Hematopoietic multipotent progenitor cell treated with erythropoietin and hydrocortisone succinate and interleukin-3 and kit ligand, for 17 days (in vitro differentiated cells): ENCODE data around the gene ATE1.
"Not testable (repeated sequence)": the region's sequence is repeated elsewhere in the genome, so short reads cannot be mapped to it uniquely, and the experiment has no call there.

ENCODE experiments used
- DNase-seq: peaks from one replicate; pipeline ENCODE4 v3.0.0-alpha.2; 2015; ENCODE audit warnings: low spot score

The ATE1 gene

GRCh38 chr10:121787169-121787568 lies 140.7 kb downstream of the ATE1 start:
- no peak for DNase-seq

GRCh38 chr10:121783782-121784372 lies 144.0 kb downstream of the ATE1 start:
- no peak for DNase-seq

DNA sequence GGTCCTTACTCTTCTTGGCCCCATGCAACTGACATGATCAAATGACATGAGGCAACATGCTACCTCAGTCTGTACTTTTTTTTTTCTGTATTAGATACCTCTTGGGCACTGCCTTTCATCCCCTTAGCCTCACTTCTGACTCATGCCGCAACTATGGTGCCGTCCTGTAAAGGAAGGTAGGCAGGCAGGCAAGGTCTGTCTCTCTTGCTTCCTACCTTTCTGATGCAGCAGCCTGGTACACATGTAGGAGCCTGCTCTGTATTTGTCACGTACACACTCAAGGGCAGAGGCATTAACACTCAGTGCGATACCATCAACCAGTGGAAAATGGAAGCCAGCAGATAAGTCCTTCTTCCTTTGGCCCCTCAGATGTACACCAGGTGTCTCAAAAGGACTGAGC lies 146.7 kb downstream of the ATE1 start:
- no peak for DNase-seq

DNA sequence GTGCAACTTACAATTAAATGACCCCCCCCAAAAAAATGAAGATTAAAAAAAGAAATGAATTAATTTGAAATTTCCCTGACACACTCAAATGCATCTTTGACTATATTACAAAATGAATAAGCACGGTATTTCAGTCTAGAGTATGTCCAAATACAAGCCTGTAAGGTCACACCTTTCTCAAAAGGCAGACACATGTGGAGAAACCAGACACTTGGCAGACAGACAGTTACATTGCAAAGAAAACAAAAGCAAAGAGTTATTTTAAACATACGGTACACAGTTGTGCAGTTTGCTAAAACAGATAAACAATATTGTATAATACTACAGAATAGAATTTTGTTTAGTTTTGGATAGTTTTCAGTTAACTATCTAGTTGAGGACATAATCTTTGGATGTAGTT lies 153.0 kb downstream of the ATE1 start:
- no peak for DNase-seq

DNA sequence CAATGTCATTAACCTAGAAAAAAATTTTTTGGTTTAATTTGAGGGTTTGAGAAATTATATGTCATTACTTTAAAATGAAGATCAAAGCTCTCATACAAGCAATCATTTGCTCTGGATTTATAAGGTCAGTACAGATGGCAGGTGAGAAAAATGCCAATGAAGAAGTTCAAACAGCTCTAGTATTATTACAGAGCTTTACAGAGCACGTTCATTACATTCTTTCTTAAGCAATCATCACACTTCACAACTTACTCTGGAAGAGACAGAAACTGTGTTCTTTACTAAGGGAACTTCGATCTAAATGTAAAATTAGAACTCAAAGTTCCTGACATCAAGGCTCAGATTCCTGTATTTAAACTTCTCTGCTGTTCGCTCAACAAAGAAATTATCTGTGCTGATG lies 153.4 kb downstream of the ATE1 start:
- no peak for DNase-seq

- DNase-seq, result no peak
Observed at GRCh38 chr10:121772884-121773283, 154.9 kb downstream of the ATE1 start.

DNA sequence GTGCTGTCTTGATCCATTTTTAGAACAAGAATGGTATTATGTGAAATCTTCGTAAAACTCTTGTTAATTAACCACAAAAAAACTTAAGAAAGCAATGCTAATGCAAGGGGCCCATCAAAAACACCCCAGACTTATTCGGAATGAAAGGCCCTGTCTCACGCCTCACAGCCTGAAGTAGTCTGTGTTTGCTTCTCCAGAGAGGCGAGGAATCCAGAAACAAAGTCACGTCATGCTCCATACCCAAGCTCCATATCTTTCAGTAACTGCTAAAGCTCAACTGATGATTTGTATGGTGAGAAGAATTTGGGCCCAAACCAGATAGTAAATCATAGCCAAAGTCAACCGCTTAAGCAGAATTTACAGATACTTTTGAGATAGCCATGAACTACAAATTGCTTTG lies 155.4 kb downstream of the ATE1 start:
- no peak for DNase-seq

- DNase-seq, result no peak
Observed at GRCh38 chr10:121771966-121772365, 155.9 kb downstream of the ATE1 start.

DNA sequence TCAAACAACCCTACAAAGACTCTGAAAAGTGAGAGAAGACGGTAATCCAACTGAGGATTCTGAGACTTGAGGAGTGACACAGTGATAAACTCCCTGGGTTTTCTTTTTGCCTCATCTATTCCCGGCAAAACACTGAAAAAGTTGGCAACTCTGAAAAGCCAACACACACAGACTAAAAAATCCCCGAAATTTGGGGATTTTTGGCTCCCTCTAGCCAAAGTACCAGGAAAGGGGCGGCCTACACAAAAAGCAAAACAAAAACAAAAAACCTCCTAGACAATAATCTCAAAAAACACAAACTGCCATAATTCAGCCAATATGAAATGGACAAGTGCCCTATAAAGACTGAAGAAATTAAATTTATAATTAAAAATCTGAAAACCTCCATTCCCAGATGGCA lies 161.4 kb downstream of the ATE1 start:
- DNase-seq, result no peak

GRCh38 chr10:121765204-121765603 lies 162.6 kb downstream of the ATE1 start:
- DNase-seq, result no peak

GRCh38 chr10:121764233-121764942 lies 163.4 kb downstream of the ATE1 start:
- no peak for DNase-seq

DNA sequence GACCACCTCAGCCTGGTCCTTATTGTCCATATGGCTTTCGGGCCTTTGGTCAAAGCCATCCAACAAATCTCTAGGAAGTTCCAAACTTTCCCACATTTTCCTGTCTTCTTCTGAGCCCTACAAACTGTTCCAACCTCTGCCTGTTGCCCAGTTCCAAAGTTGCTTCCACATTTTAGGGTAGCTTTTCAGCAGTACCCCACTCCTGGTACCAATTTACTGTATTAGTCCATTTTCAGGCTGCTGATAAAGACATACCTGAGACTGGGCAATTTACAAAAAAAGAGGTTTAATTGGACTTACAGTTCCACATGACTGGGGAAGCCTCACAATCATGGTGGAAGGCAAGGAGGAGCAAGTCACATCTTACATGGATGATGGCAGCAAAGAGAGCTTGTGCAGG lies 170.6 kb downstream of the ATE1 start:
- not testable (repeated sequence) for DNase-seq

DNA sequence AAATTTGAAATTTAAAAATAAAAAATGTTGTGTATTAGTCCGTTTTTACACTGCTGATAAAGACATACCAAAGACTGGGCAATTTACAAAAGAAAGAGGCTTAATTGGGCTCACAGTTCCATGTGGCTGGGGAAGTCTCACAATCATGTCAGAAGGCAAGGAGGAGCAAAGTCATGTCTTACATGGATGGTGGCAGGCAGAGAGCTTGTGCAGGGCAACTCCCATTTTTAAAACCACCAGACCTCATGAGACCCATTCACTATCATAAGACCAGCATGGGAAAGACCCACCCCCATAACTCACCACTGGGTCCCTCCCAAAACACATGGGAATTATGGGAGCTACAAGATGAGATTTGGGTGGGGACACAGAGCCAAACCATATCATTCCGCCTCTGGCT lies 172.3 kb downstream of the ATE1 start:
- DNase-seq, result not testable (repeated sequence)

DNA sequence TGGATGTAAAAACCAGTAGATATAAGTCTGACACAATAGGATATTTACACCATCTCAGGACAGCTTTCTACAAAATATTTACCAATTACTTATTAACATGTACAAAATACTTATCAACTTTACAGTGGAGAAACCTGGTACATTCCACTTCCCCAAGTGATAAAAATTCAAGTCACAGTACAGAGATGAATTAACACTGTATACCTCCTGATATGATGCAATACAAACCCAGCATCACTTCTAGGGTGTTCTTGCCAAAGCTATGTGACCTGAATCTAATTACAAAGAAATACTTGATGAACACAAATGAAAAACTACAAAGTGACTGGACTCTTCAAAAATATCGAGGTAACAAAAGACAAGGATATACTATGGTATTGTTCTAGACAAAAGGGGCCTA lies 173.2 kb downstream of the ATE1 start:
- no peak for DNase-seq

- DNase-seq, result no peak
Observed at GRCh38 chr10:121753726-121754476, 173.9 kb downstream of the ATE1 start.

- DNase-seq, result no peak
Observed at GRCh38 chr10:121751191-121751760, 176.6 kb downstream of the ATE1 start.

- no peak for DNase-seq
Observed at GRCh38 chr10:121747163-121747775, 180.6 kb downstream of the ATE1 start.

- DNase-seq, result no peak
Observed at GRCh38 chr10:121741248-121741792, 186.5 kb downstream of the ATE1 start.

GRCh38 chr10:121740069-121740468 lies 187.8 kb downstream of the ATE1 start:
- DNase-seq, result no peak

- DNase-seq, result no peak
Observed at GRCh38 chr10:121739114-121739513, 188.7 kb downstream of the ATE1 start.

DNA sequence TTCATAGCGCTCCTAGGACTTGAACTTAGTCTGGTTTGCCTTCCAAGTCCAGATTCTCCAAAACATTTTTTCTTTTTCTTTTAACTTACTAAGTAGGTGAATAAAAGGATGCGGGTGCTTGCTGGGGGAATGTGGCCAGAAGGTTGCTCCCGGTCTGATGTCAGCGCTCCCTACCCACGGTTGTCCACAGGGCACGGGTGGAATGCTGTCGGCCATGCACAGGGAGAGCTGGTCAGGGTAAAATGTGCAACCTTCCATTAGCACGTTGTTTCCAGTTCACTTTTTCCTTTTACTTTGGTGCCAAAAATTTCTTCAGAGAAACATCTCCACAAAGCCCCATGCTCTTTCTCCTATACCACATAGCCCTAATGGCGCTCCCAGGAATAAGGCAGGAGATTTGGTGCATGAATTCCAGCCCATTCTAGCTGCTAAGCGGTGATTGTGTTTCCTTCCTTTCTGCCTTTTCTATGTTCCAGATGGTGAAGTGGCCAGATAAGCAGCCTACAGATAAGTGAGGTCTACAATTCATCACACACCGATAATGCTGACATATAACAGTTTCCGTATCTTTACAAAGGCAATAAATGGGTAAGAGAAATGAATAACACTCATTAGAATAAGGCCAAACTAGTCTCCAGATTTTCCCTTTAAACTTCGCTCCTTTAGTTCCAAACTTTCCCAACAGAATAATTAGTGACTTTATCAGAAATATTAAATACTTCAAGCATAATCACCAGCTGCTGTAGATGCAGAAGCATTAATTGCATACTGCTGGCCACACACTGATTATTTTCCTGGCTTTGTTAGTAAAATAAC lies 191.3 kb downstream of the ATE1 start:
- DNase-seq, result no peak
